UCSD-AML1 (cell line): ENCODE results near the gene ZNF775.

Experiments
- DNase-seq: peaks from one replicate; lab custom pipeline; 2025; ENCODE audit not compliant: unreplicated experiment; lab: John Stamatoyannopoulos, UW

ZNF775 gene

GRCh38 chr7:150368884-150369747 is 10.0 kb upstream of the ZNF775 start:
- DNase-seq, result peak; percentile 40

- no peak for DNase-seq
Measured at GRCh38 chr7:150369748-150370501, 9.2 kb upstream of the ZNF775 start.

- no peak for DNase-seq
Measured at GRCh38 chr7:150370612-150371071, 8.5 kb upstream of the ZNF775 start.

GRCh38 chr7:150371131-150371995 is 7.8 kb upstream of the ZNF775 start:
- no peak for DNase-seq

GRCh38 chr7:150371996-150372270 is 7.2 kb upstream of the ZNF775 start:
- no peak for DNase-seq

- DNase-seq, result no peak
Measured at GRCh38 chr7:150372271-150373048, 6.7 kb upstream of the ZNF775 start.

- no peak for DNase-seq
Measured at GRCh38 chr7:150373049-150373801, 5.9 kb upstream of the ZNF775 start.

- DNase-seq, result no peak
Measured at GRCh38 chr7:150374026-150374425, 5.1 kb upstream of the ZNF775 start.

GRCh38 chr7:150374472-150374871 is 4.7 kb upstream of the ZNF775 start:
- no peak for DNase-seq

- DNase-seq, result no peak
Measured at GRCh38 chr7:150375662-150376521, 3.2 kb upstream of the ZNF775 start.

GRCh38 chr7:150376560-150376959 is 2.6 kb upstream of the ZNF775 start:
- DNase-seq, result no peak

GRCh38 chr7:150377196-150377595 is 1.9 kb upstream of the ZNF775 start:
- peak; percentile 15 for DNase-seq

GRCh38 chr7:150377635-150378034 is 1.5 kb upstream of the ZNF775 start:
- DNase-seq, result no peak

- peak; percentile 62 for DNase-seq
Measured at GRCh38 chr7:150378115-150378852, 846 bp upstream of the ZNF775 start.

GRCh38 chr7:150379441-150380379 is 580 bp downstream of the ZNF775 start:
- no peak for DNase-seq

- no peak for DNase-seq
Measured at GRCh38 chr7:150380463-150380862, 1.3 kb downstream of the ZNF775 start.

GRCh38 chr7:150381096-150381495 is 2.0 kb downstream of the ZNF775 start:
- DNase-seq, result no peak
